Measurements from ENCODE around the gene RNF125.
"Not testable (repeated sequence)": the region's sequence is repeated elsewhere in the genome, so short reads cannot be mapped to it uniquely, and the experiment has no call there.

Gene RNF125

GRCh38 chr18:32010124-32010721, 8.4 kb upstream of the RNF125 start:
- no peak for DNase-seq (ENCODE audit: low read depth in 1 of 2, low spot score in 1 of 2)
- H3K27ac ChIP-seq (replicated peaks) = no peak overlapping the region
- no peaks in the 10 kb centered on the region for H3K27me3 ChIP-seq (ENCODE audit: insufficient read depth, poor library complexity, severe bottlenecking)
- TF ChIP-seq SPI1 (IDR thresholded peaks at IDR 0.05; ENCODE audit: borderline replicate concordance, low read depth) (no peak), GABPA (IDR thresholded peaks at IDR 0.05; ENCODE audit: low read depth) (no peak), REST (IDR thresholded peaks at IDR 0.05; ENCODE audit: insufficient replicate concordance, low read depth) (no peak), CTCF (IDR thresholded peaks at IDR 0.05; ENCODE audit: insufficient read depth, low read length) (no peak), POLR2AphosphoS5 (IDR thresholded peaks at IDR 0.05; ENCODE audit: low read depth) (no peak)
- no peak overlapping the region for H3K4me3 ChIP-seq (replicated peaks; ENCODE audit: insufficient read depth, low read length)

- H3K4me3 ChIP-seq (replicated peaks; ENCODE audit: insufficient read depth, low read length) = no peak overlapping the region
- H3K27me3 ChIP-seq (ENCODE audit: insufficient read depth, poor library complexity, severe bottlenecking) = no peaks in the 10 kb centered on the region
- DNase-seq (ENCODE audit: low read depth in 1 of 2, low spot score in 1 of 2) = no peak
- no peak for TF ChIP-seq SPI1 (IDR thresholded peaks at IDR 0.05; ENCODE audit: borderline replicate concordance, low read depth)
- no peak for TF ChIP-seq REST (IDR thresholded peaks at IDR 0.05; ENCODE audit: insufficient replicate concordance, low read depth)
- TF ChIP-seq CTCF (IDR thresholded peaks at IDR 0.05; ENCODE audit: insufficient read depth, low read length) = no peak
- TF ChIP-seq POLR2AphosphoS5 (IDR thresholded peaks at IDR 0.05; ENCODE audit: low read depth) = no peak
- TF ChIP-seq GABPA (IDR thresholded peaks at IDR 0.05; ENCODE audit: low read depth) = no peak
- no peak overlapping the region for H3K27ac ChIP-seq (replicated peaks)
Observed at GRCh38 chr18:32011193-32011592, 7.4 kb upstream of the RNF125 start.

GRCh38 chr18:32019251-32019948, 775 bp downstream of the RNF125 start:
- DNase-seq (ENCODE audit: low read depth in 1 of 2, low spot score in 1 of 2) = peak in 1 of 2 experiments; percentile 67
- peak overlapping the region; percentile 69 for H3K4me3 ChIP-seq (replicated peaks; ENCODE audit: insufficient read depth, low read length)
- H3K27ac ChIP-seq (replicated peaks) = peak overlapping the region; percentile 80
- TF ChIP-seq GABPA (IDR thresholded peaks at IDR 0.05; ENCODE audit: low read depth) (no peak), SPI1 (IDR thresholded peaks at IDR 0.05; ENCODE audit: borderline replicate concordance, low read depth) (0 out of 2 replicates have a peak, but pooled peaks have one; percentile 5), CTCF (IDR thresholded peaks at IDR 0.05; ENCODE audit: insufficient read depth, low read length) (no peak), POLR2AphosphoS5 (IDR thresholded peaks at IDR 0.05; ENCODE audit: low read depth) (no peak), REST (IDR thresholded peaks at IDR 0.05; ENCODE audit: insufficient replicate concordance, low read depth) (no peak)
- no peaks in the 10 kb centered on the region for H3K27me3 ChIP-seq (ENCODE audit: insufficient read depth, poor library complexity, severe bottlenecking)

GRCh38 chr18:32019949-32020625, 1.5 kb downstream of the RNF125 start:
- H3K4me3 ChIP-seq (replicated peaks; ENCODE audit: insufficient read depth, low read length) = peak overlapping the region; percentile 69
- not testable (repeated sequence) for H3K27me3 ChIP-seq (ENCODE audit: insufficient read depth, poor library complexity, severe bottlenecking)
- peak overlapping the region; percentile 80 for H3K27ac ChIP-seq (replicated peaks)
- peak in 1 of 2 experiments; percentile 46 for DNase-seq (ENCODE audit: low read depth in 1 of 2, low spot score in 1 of 2)

All from HL-60 (cell line).